Stomach smooth muscle (tissue), 2 donors: ENCODE measurements around the gene DYRK1B.
A peak's percentile ranks its signal among the peaks of the same experiment; 100 is the strongest.
"Not testable (repeated sequence)": the region's sequence is repeated elsewhere in the genome, so short reads cannot be mapped to it uniquely, and the experiment has no call there.

Experiments used
- H3K27ac ChIP-seq: one replicate; pipeline ENCODE4 v1.7.0; 2013; ENCODE audit warnings: mild to moderate bottlenecking, low read length, inconsistent platforms
- H3K27me3 ChIP-seq, 2 donors: one replicate each; pipeline ENCODE4 v1.7.0; 2013; ENCODE audit warnings: low read length in 2 of 2; ENCODE audit not compliant: insufficient read depth in 2 of 2, control insufficient read depth in 1 of 2
- H3K36me3 ChIP-seq, 2 donors: one replicate each; pipeline ENCODE4 v1.7.0; 2013; ENCODE audit warnings: low read length in 2 of 2; ENCODE audit not compliant: control insufficient read depth in 2 of 2, insufficient read depth in 2 of 2
- H3K4me1 ChIP-seq: one replicate; pipeline ENCODE4 v1.7.0; 2013; ENCODE audit warnings: low read length; ENCODE audit not compliant: control insufficient read depth, insufficient read depth
- H3K4me3 ChIP-seq, 2 donors: one replicate each; pipeline ENCODE4 v1.7.0; 2013; ENCODE audit warnings: low read length in 2 of 2
- H3K9ac ChIP-seq, 2 donors: one replicate each; pipeline ENCODE4 v1.7.0; 2013; ENCODE audit warnings: low read length in 2 of 2, mild to moderate bottlenecking in 1 of 2
- H3K9me3 ChIP-seq, 2 donors: one replicate each; pipeline ENCODE4 v1.7.0; 2013; ENCODE audit warnings: low read length in 2 of 2; ENCODE audit not compliant: control insufficient read depth in 2 of 2
- donor health status: healthy.
- donor health status: Pancreatic carcinoma.

DYRK1B gene

GRCh38 chr19:39833464-39834286 lies at the start of gene DYRK1B:
DYRK1B (minus strand) TSS chr19:39834162; CDS start chr19:39831867, 2,295 bp downstream.
- Histone ChIP-seq H3K4me3 (peak within 1 kb of the TSS; percentile 91 to 98), H3K27ac (peak within 1 kb of the TSS; percentile 73), H3K36me3 (peaks cover 38 to 41% of the 10 kb centered on the region in 2 donors), H3K4me1 (peaks cover 19% of the 10 kb centered on the region), H3K9ac (peak within 1 kb of the TSS; percentile 66 to 81), H3K9me3 (no peaks in the 10 kb centered on the region), H3K27me3 (no peaks in the 10 kb centered on the region)

GRCh38 chr19:39882645-39883044 lies 48.7 kb upstream of the DYRK1B start:
- not testable (repeated sequence) for H3K9me3 ChIP-seq, H3K27me3 ChIP-seq, H3K36me3 ChIP-seq, H3K4me3 ChIP-seq, H3K4me1 ChIP-seq, H3K9ac ChIP-seq, H3K27ac ChIP-seq

GRCh38 chr19:39881495-39882110 lies 47.6 kb upstream of the DYRK1B start:
- not testable (repeated sequence) for H3K36me3 ChIP-seq, H3K9me3 ChIP-seq, H3K9ac ChIP-seq, H3K4me1 ChIP-seq, H3K27me3 ChIP-seq, H3K27ac ChIP-seq, H3K4me3 ChIP-seq

- H3K4me3 ChIP-seq, H3K36me3 ChIP-seq, H3K27ac ChIP-seq, H3K27me3 ChIP-seq, H3K9me3 ChIP-seq, H3K9ac ChIP-seq, H3K4me1 ChIP-seq: not testable (repeated sequence)
These were observed 46.3 kb upstream of the DYRK1B start for GRCh38 chr19:39880241-39880640.

- not testable (repeated sequence) for H3K36me3 ChIP-seq, H3K27me3 ChIP-seq, H3K4me1 ChIP-seq, H3K4me3 ChIP-seq, H3K9ac ChIP-seq, H3K27ac ChIP-seq, H3K9me3 ChIP-seq
These were observed 45.8 kb upstream of the DYRK1B start for GRCh38 chr19:39879796-39880195.

- not testable (repeated sequence) for H3K27ac ChIP-seq, H3K9ac ChIP-seq, H3K27me3 ChIP-seq, H3K36me3 ChIP-seq, H3K4me1 ChIP-seq, H3K9me3 ChIP-seq, H3K4me3 ChIP-seq
These were observed 44.9 kb upstream of the DYRK1B start for GRCh38 chr19:39878866-39879265.

GRCh38 chr19:39878398-39878797 lies 44.4 kb upstream of the DYRK1B start:
- no peak overlapping the region for H3K9ac ChIP-seq
- H3K9me3 ChIP-seq: no peaks in the 10 kb centered on the region
- no peaks in the 10 kb centered on the region for H3K36me3 ChIP-seq
- no peaks in the 10 kb centered on the region for H3K27me3 ChIP-seq
- no peak overlapping the region for H3K27ac ChIP-seq
- no peaks in the 10 kb centered on the region for H3K4me1 ChIP-seq
- no peak overlapping the region for H3K4me3 ChIP-seq

- not testable (repeated sequence) for H3K9me3 ChIP-seq, H3K4me3 ChIP-seq, H3K36me3 ChIP-seq, H3K9ac ChIP-seq, H3K4me1 ChIP-seq, H3K27ac ChIP-seq, H3K27me3 ChIP-seq
These were observed 44.0 kb upstream of the DYRK1B start for GRCh38 chr19:39877982-39878381.

GRCh38 chr19:39877488-39877887 lies 43.5 kb upstream of the DYRK1B start:
- not testable (repeated sequence) for H3K27me3 ChIP-seq, H3K36me3 ChIP-seq, H3K4me3 ChIP-seq, H3K9me3 ChIP-seq, H3K4me1 ChIP-seq, H3K9ac ChIP-seq, H3K27ac ChIP-seq

GRCh38 chr19:39876486-39876885 lies 42.5 kb upstream of the DYRK1B start:
- H3K4me3 ChIP-seq, H3K4me1 ChIP-seq, H3K9me3 ChIP-seq, H3K36me3 ChIP-seq, H3K9ac ChIP-seq, H3K27ac ChIP-seq, H3K27me3 ChIP-seq: not testable (repeated sequence)

GRCh38 chr19:39875401-39875864 lies 41.5 kb upstream of the DYRK1B start:
- H3K9ac ChIP-seq, H3K9me3 ChIP-seq, H3K36me3 ChIP-seq, H3K4me3 ChIP-seq, H3K27me3 ChIP-seq, H3K27ac ChIP-seq, H3K4me1 ChIP-seq: not testable (repeated sequence)
